ENCODE results near the gene ZMIZ1. TPM values are rescaled to one million over a fixed set of nuclear protein-coding genes. Genes with fewer than 3 reads are reported as not detected.

The ZMIZ1 gene
- polyA plus RNA-seq, 5 donors: 53.2 to 82.1 (median 76.1) TPM

- no peak for DNase-seq
Measured at GRCh38 chr10:79299397-79300241, 230.9 kb downstream of the ZMIZ1 start.

DNA sequence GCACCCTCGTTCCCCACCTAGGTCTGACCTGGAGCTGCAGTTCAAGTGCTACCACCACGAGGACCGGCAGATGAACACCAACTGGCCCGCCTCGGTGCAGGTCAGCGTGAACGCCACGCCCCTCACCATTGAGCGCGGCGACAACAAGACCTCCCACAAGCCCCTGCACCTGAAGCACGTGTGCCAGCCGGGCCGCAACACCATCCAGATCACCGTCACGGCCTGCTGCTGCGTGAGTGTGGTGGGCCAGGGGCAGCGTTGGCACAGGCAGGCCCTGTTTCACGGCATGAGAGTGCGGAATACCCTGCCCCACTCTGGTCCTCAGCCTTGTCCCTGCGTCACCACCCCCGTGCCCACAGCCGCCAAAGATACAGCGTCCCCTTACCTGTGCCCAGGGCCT is 231.9 kb downstream of the ZMIZ1 start:
- no peak for DNase-seq

DNA sequence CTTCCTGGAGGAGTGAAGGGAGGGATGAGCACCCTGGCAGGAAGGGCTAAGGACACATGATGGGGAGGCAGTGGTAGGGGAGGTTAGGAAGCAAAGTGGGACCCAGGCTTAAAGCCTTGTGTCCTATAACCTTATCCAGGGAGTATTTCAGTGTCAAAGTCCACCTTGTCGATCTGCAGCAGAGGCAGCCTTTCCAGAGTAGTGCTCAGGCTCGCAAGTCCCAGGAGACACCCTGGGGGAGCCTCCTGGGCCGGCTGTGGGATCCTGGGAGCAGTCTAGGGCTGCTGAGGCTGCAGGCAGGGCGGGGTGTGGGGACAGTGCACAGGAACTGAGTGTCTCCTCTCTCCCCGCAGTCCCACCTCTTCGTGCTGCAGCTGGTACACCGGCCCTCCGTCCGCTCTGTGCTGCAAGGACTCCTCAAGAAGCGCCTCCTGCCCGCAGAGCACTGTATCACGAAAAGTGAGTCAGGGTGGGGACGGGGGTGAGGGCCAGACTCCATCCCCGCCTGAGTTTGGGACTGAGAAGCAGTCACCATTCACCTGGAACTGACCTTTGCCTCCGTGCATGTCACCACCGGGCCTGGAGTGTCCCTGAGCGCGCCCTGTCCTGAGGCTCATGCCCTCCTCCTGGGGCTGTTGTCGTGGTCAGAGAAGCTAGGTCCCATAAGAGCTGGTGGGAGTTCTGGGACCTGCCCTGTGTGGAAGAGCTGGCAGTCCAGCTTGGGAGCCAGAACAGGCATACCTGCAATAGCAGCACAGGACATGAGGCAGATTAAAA is 233.2 kb downstream of the ZMIZ1 start:
- DNase-seq: no peak

DNA sequence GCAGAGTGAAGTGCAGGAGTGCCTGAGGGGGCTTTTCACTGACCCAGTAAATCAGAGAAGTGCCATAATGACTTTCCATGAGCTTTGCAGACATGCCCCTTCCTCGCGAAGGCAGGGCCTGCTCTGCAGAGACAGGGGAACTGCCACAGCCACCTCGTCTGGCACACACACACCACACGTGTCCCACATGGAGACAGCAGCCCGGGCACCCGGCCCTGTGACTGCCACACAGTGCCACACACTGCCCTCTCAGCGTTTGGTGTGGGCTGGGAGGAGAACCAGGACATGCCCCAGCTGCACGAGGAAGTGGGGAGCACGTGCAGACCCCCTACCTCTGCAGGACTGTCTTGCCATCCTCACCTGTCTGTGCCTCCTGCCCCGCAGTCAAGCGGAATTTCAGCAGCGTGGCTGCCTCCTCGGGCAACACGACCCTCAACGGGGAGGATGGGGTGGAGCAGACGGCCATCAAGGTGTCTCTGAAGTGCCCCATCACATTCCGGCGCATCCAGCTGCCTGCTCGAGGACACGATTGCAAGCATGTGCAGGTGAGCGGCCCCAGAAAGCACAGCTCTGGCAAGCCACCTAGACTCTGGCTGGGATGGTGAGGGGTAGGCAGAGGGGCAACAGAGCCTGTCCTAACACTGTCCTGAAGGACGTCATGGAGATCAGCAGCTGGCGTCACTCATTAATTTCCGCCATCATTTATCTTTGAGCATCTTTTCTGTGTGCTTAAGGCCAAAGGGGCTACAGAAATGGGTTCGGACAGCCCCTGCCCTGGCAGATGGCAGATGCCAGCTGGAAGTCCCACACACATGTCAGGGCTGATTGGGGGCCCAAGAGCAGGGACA is 235.1 kb downstream of the ZMIZ1 start:
- DNase-seq: no peak

DNA sequence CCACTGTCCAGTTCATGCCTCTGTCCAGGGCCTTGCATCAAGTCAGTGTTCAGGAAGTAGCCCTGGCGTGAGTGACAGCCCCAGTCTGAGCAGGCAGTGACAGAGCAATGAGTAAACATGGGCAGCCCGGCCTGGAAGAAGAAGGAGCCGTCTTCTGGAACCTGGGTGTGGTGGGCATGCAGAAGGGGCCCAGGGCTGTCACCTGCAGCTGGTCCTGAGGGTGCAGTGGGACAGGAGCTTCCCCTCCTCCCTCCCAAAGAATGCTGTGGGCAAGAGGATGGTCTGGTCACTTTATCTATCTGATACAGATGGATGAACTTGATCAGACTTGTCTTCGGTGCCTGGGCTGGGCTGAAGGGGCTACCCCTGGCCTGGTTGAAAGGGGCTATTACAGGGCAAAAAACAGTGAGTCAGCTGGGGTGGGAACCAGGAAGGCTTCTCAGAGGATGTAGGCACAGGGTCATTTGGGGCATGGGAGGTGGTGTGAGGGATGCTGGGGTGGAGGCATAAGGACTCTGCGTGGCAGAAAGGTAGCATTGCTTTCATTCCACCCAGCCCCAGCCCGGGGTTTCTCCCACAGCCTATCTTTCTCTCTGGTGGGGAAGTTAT is 235.8 kb downstream of the ZMIZ1 start:
- no peak for DNase-seq

- DNase-seq: no peak
Measured at GRCh38 chr10:79305515-79305914, 236.7 kb downstream of the ZMIZ1 start.

GRCh38 chr10:79305988-79306387 is 237.2 kb downstream of the ZMIZ1 start:
- no peak for DNase-seq

DNA sequence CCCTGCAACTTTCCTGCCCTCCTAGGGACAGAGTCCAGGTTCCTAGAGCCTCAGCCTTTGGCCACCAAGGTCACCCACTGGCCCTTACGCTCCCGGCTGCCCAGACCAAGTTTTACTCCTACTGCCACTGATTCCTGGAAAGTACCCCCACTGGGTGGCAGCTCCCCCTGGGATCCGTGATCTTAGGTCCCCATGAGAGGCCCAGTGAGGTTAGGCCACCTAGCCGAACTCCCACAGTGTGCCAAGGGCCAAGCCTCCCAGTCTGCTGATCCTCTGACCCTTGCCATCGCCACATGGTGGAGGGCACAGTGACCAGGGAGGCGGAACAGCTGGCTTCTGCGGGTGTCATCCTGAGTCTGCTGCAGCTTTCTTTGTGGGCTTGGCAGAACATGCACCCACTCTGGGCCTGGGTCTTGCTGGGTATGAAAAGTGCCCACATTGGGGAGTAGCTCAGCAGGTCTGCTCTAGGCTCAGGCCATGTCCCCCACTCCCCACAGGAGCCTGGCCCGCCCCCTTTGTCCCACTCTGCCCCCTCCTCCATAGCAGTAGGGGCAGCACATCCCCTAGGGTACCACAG is 238.0 kb downstream of the ZMIZ1 start:
- no peak for DNase-seq

- no peak for DNase-seq
Measured at GRCh38 chr10:79308016-79308415, 239.2 kb downstream of the ZMIZ1 start.

DNA sequence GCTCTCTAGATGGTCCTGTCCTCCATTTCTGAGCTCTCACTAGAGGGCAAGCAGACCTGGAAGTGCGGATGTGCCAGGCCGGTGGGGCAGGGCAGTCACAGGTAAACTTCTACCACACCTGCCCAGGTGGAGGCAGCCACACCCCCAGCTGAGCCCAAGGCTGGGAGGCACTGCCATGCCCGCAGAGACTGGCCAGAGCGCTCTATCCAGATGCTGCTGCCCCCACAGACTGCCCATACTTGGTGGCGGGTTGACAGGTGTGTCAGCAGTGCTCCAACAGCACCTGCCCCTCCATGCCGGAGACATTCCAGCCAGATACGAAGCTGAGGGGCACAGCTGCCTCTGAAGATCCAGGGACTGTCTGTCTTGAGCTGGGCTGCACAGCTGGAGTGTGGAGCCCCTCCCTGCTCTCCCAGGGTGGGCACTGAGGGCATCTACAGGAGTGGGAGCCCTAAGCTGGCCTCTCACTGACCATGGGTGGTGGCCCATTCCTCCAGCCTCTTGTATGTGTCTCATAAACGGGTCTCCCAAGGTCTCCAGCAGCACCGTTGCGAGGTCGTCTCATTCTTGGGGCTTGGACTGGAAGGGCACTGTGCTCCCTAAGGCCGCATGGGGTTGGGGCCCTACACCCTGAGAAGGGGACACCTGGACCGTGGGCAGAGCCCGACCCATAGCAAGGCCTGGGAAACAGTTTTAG is 240.4 kb downstream of the ZMIZ1 start:
- no peak for DNase-seq

- no peak for DNase-seq
Measured at GRCh38 chr10:79310200-79310865, 241.6 kb downstream of the ZMIZ1 start.

- no peak for DNase-seq
Measured at GRCh38 chr10:79310911-79311573, 242.3 kb downstream of the ZMIZ1 start.

DNA sequence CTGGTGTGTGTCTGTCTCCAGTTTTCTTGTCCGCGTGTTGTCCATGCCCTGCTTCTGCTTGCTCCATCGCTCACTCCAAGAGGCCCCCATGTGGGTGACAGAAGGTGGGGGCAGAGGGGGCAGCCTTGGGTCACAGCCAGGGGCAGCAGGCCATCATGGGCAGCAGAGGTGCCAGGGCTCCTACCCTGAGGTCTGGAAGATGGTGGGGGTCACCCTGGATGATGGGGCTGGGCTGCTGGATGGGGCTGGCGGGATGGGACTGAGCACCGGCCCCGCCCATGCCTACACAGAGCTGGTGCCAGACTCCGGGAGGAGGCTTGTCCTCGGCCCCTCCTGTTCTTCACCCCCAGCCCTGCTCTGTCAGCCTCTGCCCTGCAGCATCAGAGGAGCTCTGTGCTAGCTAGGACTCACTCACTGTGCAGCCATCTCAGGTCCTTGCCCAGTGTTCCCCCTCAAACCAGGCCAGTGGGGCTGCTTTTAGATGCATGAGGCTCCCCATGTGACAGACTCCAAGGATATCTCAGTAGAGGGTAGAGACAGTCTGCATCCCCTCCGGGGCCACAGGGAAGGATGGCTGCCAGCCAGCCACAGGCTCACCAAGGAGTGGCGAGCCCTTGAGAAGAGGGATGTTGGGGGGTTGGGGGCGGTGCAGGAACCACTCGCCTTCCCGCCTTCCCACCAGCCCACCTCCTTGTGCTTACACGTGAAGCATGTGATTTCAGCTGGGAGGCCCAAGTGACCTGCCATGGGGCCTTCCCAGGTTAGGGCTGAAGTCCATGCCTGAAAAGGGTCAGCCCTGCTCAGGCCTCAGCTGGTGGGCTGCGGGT is 243.0 kb downstream of the ZMIZ1 start:
- DNase-seq: no peak

- no peak for DNase-seq
Measured at GRCh38 chr10:79312601-79313187, 243.9 kb downstream of the ZMIZ1 start.

- no peak for DNase-seq
Measured at GRCh38 chr10:79313320-79313719, 244.6 kb downstream of the ZMIZ1 start.

GRCh38 chr10:79313911-79314439 is 245.2 kb downstream of the ZMIZ1 start:
- no peak for DNase-seq

DNA sequence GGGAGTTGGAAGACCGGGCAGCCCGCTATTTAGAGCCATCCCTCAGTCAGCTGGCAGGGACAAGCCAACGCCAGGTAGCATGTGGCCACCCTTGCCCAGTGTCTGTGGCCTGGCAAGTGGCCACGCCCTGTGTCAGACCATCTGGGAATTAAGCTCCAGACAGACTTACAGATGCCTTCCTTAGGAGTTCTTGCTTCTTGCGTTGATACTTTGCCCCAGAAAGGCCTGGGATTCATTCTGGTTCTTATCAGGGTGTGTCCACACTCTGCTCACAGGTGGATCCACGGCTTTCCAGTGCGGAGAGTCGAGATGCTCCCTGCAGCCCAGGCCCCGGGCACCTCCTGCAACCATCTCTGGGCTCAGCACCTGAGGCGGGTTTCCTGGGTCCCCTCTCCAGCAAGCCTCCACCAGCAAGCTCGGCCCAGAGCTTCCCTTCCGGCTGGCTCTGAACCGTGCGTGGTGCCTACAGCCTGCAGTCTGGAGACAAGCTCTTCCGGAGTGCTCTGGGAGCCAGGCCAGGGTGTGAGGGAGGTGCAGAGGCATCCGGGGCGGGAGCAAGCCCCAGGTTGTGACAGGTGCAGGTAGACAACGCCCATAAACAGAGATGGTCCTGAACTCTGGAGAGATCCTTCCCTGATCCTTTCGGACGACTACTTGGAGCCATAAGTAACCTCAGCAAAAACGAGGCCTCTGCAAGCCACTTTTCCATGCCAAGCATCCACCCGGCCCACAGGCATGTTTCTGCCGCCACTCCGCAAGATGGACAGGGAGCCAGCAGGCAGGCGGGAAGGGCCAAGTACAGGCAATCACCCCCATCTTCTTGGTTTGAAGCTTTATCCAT is 246.2 kb downstream of the ZMIZ1 start:
- DNase-seq: no peak

All from right lung (tissue), 5 donors.